Lower lobe of right lung (tissue), 2 donors: ENCODE measurements around the gene CHRNB2. TPM values are rescaled to one million over a fixed set of nuclear protein-coding genes. Genes with fewer than 3 reads are reported as not detected.

Experiments used
- ATAC-seq, 2 donors: fragments of 200-7000 bp; cut with Tn5 transposase; one replicate each; pipeline ENCODE4 v1.9.1; 2020 to 2022; ENCODE audit warnings: mild to moderate bottlenecking in 2 of 2, moderate library complexity in 2 of 2
- DNase-seq: peaks from one replicate; pipeline ENCODE4 v3.0.0-alpha.2; 2020
- H3K27ac ChIP-seq: fragments of 200-600 bp; one replicate; pipeline ENCODE4 v1.8.0; 2022
- H3K27me3 ChIP-seq: fragments of 200-600 bp; one replicate; pipeline ENCODE4 v1.8.0; 2022; ENCODE audit warnings: low read depth
- H3K36me3 ChIP-seq: fragments of 200-600 bp; one replicate; pipeline ENCODE4 v1.8.0; 2022; ENCODE audit warnings: mild to moderate bottlenecking
- H3K4me1 ChIP-seq: fragments of 200-600 bp; one replicate; pipeline ENCODE4 v1.8.0; 2022
- H3K4me3 ChIP-seq: fragments of 200-600 bp; one replicate; pipeline ENCODE4 v1.8.0; 2022; ENCODE audit warnings: mild to moderate bottlenecking
- H3K9me3 ChIP-seq: fragments of 200-600 bp; one replicate; pipeline ENCODE4 v1.8.0; 2022
- CTCF ChIP-seq: fragments of 200-600 bp; IDR thresholded peaks from one replicate; pipeline ENCODE4 v1.8.0; 2022; ENCODE audit warnings: antibody characterized with exemption, mild to moderate bottlenecking
- intact Hi-C: fragments of 100-400 bp; cut with DNase I; formaldehyde crosslinking; loops from one replicate; pipeline ENCODE4 v1.11.0; 2022
- total RNA-seq: library from RNA; stranded (reverse); fragmentation: NEBNext Ultra II Directional; extraction: Animal tissue kit (Norgen Biotek cat#: 25700); gene quantifications from one replicate; pipeline ENCODE4 v1.2.1, GENCODE V29; 2021
- donor health status: DM: no; HTN: yes; CAD: no; lungs with severe emphysema.

The CHRNB2 gene
- total RNA-seq, 1 donor from 2014 or later, result not detected

GRCh38 chr1:154553056-154554030, 14.2 kb upstream of the CHRNB2 start:
- ATAC-seq, result no peak
- H3K36me3 ChIP-seq, result peaks cover 77% of the 10 kb centered on the region

GRCh38 chr1:154556422-154556821, 11.2 kb upstream of the CHRNB2 start:
- ATAC-seq (no peak), DNase-seq (no peak)
- no peak for TF ChIP-seq CTCF
- H3K4me1 ChIP-seq, result peaks cover 35% of the 10 kb centered on the region
- no peaks in the 10 kb centered on the region for H3K9me3 ChIP-seq
- H3K27me3 ChIP-seq, result no peaks in the 10 kb centered on the region
- H3K4me3 ChIP-seq, result peak overlapping the region; percentile 98
- H3K27ac ChIP-seq, result peak overlapping the region; percentile 39
- intact Hi-C loops, result no loop called here
- peaks cover 48% of the 10 kb centered on the region for H3K36me3 ChIP-seq

More at GRCh38 chr1:154553056-154554030, 14.2 kb upstream of the CHRNB2 start:
- no peak for TF ChIP-seq CTCF
- Histone ChIP-seq H3K27ac (no peak overlapping the region), H3K27me3 (no peaks in the 10 kb centered on the region), H3K4me3 (no peak overlapping the region), H3K4me1 (peaks cover 38% of the 10 kb centered on the region), H3K9me3 (no peaks in the 10 kb centered on the region)
- DNase-seq, result no peak
- intact Hi-C loops, result no loop called here

GRCh38 chr1:154557248-154557938, 10.2 kb upstream of the CHRNB2 start:
- Histone ChIP-seq H3K4me3 (peak overlapping the region; percentile 98), H3K27me3 (no peaks in the 10 kb centered on the region), H3K36me3 (peaks cover 38% of the 10 kb centered on the region), H3K4me1 (peaks cover 35% of the 10 kb centered on the region), H3K27ac (peak overlapping the region; percentile 91), H3K9me3 (no peaks in the 10 kb centered on the region)
- no peak for TF ChIP-seq CTCF
- DNase-seq (no peak), ATAC-seq (no peak)
- intact Hi-C loops, result no loop called here

- peaks cover 31% of the 10 kb centered on the region for H3K36me3 ChIP-seq
- no peaks in the 10 kb centered on the region for H3K27me3 ChIP-seq
- H3K4me1 ChIP-seq, result peaks cover 35% of the 10 kb centered on the region
- ATAC-seq, result peak in 1 of 2 donors; percentile 0
- H3K4me3 ChIP-seq, result peak within 1 kb of the TSS; percentile 98
- no peaks in the 10 kb centered on the region for H3K9me3 ChIP-seq
- peak; percentile 82 for DNase-seq
- no peak for TF ChIP-seq CTCF
- intact Hi-C loops, result no loop called here
- H3K27ac ChIP-seq, result peak within 1 kb of the TSS; percentile 91
Measured at GRCh38 chr1:154557939-154558719, 9.4 kb upstream of the CHRNB2 start, which contains the start of gene UBE2Q1. Gene UBE2Q1 (minus strand): TSS chr1:154558662. CDS start chr1:154558553, 109 bp downstream.
